ENCODE data around the gene BLOC1S6. TPM values are rescaled to one million over a fixed set of nuclear protein-coding genes. Genes with fewer than 3 reads are reported as not detected.
A peak's percentile ranks its signal among the peaks of the same experiment; 100 is the strongest.

BLOC1S6 gene
- total RNA-seq, 1 donor from 2014 or later = 23.6 TPM

DNA sequence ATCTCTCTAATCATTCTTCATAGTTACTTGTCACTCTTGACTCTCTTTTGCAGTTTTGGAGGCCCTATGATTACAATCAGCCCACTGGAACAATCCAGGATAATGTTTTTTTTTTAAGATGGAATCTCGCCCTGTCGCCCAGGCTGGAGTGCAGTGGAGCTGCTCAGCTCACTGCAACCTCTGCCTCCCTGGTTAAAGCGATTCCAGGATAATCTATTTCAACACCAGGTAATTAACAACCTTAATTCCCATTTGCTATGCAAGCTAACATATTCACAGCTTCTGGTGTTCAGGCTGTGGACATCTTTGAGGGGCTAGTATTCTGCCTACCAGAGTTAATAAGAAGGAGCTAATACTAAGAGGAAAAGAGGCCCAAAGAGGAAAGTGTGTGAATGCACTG, 1.1 kb upstream of the BLOC1S6 start:
- intact Hi-C loops (cut with micrococcal nuclease) = no loop called here
- DNase-seq = no peak
- no peak for ATAC-seq

DNA sequence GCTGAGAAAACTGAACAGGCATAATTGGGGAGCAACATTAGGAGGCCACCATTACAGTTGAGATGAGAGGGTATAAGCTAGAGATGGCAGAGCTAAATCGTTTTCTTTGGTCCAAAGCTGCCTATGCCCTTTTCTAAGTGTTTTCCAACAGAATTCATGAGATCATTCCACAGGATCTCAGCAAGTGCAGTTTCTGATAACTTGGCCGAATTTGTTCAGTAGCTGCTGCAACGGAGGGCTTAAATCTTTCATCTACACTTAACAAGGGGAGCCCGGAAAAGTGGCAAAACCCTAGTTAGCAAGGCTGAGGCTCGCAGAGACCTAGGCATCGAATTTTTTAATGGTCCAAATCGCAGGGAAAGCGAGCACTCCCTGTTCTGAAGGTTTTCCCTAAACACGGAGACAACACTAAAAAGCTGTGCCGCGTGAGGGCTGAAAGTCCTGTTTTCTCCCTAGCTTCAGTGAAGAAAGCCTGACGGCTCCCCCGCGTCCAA, 531 bp upstream of the BLOC1S6 start:
- intact Hi-C loops (cut with micrococcal nuclease) = no loop called here
- ATAC-seq (peak; percentile 2), DNase-seq (no peak)

DNA sequence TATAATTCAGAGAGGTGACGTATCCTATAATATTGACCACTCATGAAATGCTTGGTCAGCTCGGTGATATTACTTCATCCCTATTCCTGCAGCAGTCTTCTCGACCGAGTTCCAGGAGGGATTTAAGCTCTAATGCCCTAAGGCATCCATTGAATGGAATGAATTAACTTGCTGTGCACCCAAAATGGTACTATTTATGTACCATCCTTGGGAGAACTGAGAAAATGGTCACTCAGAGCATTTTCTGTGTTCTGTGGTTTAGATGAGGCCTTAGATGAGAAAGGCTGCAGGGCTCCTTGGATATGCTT, 638 bp downstream of the BLOC1S6 start:
- intact Hi-C loops (cut with micrococcal nuclease) = no loop called here
- no peak for ATAC-seq

DNA sequence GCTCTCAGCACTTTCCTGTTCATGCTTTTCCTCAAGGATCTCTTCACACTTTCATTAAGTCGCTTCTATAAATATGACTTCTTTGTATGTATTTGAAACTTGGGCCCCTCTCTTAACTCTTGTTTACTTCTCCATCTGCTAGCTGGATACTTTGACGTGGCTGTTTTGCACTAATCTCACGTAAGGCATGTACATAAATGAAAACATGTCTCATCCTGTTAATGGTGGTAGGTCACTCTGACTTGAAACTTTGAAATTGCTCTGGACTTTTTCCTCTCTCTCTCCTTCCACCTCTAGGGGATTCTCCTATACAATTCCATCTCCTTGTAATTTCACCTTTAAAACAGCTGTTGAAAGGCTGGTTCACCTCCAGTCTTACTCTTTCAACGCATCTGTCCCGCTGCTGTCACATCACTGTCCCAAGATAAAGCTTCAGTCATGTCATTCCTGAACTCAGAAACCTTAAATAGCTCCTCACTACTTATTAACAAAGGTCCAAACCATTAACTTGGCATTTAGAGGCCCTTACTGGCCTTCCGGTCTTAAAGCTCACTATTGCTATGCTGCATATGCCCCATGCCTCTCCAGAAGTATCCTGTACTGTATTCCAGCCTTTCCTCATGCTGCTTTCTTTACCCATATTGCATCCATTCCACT, 1.2 kb downstream of the BLOC1S6 start:
- intact Hi-C loops (cut with micrococcal nuclease) = no loop called here
- DNase-seq (no peak), ATAC-seq (no peak)

More for the DNA sequence above, 638 bp downstream of the BLOC1S6 start:
- no peak for DNase-seq

DNA sequence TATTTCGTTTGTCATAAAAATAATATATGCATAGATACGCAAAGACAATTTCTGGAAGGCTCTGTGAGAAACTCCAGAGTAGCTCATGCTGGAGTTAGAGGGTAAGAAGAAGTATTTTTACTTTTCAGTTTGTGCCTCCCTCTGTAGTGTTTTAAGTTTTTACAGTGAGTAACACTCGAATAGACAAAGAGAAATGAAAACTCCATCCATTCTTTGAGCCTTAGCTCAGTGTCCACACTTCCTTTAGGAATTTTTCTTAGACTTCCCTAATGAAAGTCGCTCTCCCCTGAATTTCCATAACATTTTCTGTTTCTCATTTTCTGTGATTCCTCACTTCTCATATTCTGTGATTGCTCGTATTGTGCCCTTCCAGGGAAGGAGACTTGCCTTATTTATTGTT, 2.1 kb downstream of the BLOC1S6 start:
- DNase-seq (no peak), ATAC-seq (no peak)
- intact Hi-C loops (cut with micrococcal nuclease) = no loop called here

DNA sequence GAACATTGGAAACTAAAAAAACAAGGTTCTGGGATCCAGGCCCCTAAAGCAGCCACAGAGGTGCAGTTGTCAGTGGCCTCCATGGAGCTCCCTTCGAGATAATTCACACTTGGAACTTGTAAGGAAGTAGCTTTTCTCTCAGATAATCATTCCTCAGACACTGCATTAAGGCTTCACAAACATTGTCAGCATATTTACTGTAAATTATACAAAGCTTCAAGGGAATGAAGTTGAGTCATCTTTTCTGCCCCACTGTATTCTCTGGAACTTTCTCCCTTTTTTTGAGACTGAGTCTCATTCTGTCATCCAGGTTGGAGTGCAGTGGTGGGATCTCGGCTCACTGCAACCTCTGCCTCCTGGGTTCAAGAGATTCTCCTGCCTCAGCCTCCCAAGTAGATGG, 7.1 kb downstream of the BLOC1S6 start:
- DNase-seq (no peak), ATAC-seq (no peak)
- intact Hi-C loops (cut with micrococcal nuclease) = no loop called here

DNA sequence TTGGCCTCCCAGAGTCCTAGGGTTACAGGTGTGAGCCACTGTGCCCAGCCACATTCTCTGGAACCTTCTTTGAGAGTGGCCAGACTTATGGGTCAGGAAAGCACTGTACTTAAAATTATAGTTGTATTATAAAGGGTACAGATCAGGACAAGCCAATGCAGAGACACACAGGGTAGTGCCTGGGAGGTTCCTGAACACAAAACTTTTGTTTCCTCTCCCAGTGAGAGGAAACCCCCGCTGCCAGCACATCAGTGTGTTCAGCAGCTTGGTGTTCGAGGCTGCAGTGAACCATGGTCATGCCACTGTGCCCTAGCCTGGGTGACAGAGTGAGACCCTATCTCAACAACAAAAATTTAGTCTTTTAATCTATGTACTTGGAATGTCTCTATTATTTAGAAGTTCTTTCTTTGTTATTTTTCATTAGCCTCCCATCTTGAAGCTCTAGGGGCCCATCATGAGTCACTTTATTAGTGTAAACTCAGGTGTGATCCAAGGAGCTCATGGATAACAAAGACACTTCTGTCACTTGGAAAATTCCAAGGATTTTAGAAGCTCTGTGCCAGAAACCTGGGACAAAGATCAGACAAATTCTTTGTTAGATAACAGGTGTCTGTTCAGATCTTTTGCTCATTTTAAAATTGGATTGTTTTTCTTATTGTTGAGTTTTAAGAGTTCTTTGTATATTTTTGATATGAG, 7.8 kb downstream of the BLOC1S6 start:
- DNase-seq = no peak
- ATAC-seq = no peak
- intact Hi-C loops (cut with micrococcal nuclease) = no loop called here

DNA sequence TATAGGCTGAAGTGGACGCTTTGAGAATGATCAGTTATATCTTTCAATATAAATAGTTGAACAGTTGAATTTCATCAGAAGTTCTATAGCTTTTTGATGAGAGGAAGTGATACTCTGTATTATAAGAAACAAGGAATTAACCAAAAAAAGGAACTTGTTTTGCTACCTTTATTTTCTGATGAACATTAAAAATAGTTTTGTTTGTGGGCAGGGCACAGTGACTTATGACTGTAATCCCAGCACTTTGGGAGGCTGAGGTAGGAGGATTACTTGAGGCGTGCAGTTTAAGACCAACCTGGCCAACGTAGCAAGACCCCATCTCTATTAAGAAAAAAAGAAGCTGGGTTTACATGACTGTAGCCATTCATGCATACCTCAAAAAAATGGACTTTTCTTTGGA, 16.7 kb downstream of the BLOC1S6 start:
- ATAC-seq = no peak

DNA sequence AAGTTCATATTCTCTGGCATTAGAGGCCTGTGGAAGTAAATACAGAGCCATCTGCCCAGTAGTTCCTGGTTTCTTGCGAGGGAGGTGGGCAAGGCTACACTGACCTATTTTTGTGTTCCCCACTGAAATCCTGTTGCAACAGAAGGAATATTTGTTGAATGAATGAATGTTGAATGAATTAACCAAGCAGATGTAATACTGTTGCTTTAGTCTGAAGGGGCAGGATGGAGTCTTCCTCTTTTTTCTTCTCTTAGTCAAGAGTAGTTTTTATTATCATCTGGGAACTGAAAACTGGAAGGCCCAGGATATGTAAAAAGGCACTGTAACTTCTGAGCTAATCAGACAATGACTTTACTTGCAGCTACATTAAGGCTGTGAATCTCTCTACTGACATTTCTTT, 17.1 kb downstream of the BLOC1S6 start:
- ATAC-seq = no peak
- intact Hi-C loops (cut with micrococcal nuclease) = no loop called here

More for the DNA sequence above, 16.7 kb downstream of the BLOC1S6 start:
- DNase-seq = no peak
- intact Hi-C loops (cut with micrococcal nuclease) = no loop called here

DNA sequence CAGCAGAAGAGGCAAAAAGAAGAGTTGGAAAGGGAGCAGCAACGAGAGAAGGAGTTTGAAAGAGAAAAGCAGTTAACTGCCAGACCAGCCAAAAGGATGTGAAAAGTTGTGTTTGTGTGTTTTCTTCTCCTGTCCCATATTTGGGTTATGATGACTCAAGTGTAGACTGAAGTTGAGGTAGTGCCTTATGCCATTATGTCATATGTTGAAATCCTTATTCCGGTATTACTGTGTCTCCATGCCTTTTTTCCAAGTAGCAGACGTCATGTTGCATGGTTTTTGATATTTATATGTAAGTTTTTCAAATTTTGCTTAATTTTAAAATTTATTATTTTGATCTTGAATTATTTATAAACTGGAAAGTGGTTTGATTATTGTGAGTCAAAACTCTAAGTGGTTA, 19.2 kb downstream of the BLOC1S6 start:
- ATAC-seq (no peak), DNase-seq (no peak)
- intact Hi-C loops (cut with micrococcal nuclease) = no loop called here

More for the DNA sequence above, 17.1 kb downstream of the BLOC1S6 start:
- no peak for DNase-seq

DNA sequence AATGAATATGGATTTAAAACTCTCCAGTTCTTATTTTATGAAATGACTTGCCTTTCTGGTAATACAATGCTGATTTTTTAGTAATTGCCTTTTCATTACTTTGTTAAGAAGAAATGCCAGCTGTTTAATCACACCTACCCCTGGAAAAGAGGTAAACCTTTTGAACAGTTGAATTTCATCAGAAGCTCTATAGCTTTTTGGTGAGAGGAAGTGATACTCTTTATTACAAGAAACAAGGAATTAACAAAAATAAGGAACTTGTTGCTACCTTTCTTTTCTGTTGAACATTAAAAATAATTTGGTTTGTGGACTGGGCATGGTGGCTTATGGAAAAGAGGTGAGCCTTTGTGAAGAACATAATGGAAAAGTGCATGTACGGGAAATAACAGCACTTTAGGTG, 19.7 kb downstream of the BLOC1S6 start:
- intact Hi-C loops (cut with micrococcal nuclease) = no loop called here
- DNase-seq = no peak
- ATAC-seq = no peak

DNA sequence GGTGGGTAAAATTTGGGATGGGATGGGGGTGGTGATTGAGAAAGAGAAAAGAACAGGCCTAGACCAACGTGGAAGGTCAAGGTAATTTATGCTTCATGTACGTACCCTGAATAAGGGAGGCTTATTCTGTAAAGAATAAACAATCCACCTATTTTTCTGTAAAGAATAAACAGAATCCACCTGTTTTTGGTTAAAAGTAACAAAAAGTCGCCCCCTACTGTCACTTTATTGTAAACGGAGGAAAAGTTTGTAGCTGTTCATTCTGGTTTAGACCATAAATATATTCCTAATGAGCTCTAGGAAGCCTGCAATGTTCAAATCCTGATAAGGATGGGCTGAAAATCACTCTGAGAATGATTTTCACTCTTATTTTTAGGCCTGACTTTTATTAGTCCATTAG, 24.1 kb downstream of the BLOC1S6 start:
- ATAC-seq (no peak), DNase-seq (no peak)
- intact Hi-C loops (cut with micrococcal nuclease) = loop anchor here (5.0 kb wide), 1 partner anchor 89 kb away; the partner anchor contains the start of gene SLC30A4

DNA sequence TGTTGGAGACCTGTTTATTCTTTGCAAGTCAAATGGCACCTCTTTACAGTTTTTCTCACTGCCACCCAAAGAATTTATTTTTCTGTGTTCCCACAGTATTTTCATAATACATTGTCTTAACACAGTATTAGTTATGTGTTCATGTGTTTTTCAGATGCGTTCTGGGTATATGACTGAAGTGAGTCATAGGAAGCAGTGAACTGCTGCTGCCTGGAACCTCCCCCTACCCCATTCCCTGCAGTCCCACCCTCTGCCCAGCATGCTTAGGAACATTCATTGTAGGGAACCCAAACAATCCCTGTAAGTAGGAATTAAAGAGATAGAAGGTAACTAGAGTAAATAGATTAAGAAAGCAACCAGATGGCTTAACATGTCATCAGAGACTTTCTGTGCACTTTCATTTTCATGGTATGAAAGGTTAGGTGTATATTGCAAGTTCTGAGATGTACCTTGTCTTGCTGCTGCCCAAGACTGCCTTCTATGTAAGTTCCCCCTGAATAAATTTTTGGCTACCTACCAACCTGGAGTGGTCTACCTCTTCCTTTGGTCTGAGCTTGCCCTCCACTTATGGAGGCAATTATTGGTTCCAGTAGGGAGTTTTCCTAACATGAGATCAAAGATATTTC, 25.7 kb downstream of the BLOC1S6 start:
- intact Hi-C loops (cut with micrococcal nuclease) = loop anchor here (5.0 kb wide), 1 partner anchor 91 kb away; the partner anchor contains the start of gene SLC30A4
- ATAC-seq (no peak), DNase-seq (no peak)

DNA sequence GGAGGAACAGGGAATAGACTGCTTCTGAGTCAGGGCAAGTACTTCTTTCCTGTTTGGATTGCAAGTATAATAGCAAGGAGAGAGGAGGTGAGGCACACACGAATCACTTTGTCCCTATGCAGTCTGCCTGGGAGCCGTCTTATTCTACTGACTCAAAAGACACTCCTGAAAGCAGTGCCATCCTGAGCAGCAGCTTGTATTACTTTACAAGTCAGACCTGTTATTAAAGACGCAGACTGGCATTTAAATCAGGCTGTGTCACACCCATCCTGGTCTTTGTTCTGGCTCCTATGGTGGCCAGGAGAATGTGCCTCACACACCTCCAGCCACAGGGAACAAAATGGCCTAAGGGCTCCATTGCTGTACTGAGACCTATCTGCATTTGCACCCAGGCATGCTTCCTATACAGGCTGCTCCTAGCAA, 29.7 kb downstream of the BLOC1S6 start:
- DNase-seq (no peak), ATAC-seq (no peak)
- intact Hi-C loops (cut with micrococcal nuclease) = no loop called here

DNA sequence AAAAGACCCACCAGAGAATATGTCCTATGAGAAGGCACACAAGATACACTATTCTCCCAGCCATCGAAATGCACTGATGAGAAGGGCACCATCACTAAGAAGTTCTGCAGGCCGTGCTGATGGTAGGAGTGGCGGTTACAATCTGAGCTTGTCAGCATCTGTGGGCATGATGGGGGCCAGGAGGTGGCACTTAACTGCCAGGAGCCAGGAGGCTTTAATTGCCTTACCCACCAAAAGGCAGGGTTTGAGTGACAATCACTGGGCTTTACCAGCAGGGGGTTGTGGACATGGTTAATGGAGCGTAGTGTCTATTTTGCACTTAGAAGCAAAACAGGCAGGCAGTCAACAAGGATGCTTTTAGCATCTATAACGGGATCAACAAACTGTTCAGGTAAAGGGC, 31.6 kb downstream of the BLOC1S6 start:
- intact Hi-C loops (cut with micrococcal nuclease) = no loop called here
- DNase-seq (no peak), ATAC-seq (no peak)

DNA sequence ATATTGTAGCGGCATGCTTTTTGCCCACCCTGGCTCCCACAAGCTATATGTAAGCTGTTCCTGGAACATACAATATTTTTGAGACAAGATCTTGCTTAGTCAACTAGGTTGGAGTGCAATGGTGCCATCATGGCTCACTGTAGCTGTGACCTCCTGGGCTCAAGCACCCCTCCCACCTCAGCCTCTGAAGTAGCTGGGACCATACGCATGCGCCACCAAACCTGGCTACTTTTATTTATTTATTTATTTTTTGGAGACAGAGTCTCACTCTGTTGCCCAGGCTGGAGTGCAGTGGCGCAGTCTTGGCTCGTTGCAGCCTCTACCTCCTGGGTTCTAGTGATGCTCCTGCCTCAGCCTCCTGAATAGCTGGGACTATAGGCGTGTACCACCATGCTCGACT, 41.0 kb downstream of the BLOC1S6 start:
- intact Hi-C loops (cut with micrococcal nuclease) = no loop called here
- DNase-seq (no peak), ATAC-seq (no peak)

DNA sequence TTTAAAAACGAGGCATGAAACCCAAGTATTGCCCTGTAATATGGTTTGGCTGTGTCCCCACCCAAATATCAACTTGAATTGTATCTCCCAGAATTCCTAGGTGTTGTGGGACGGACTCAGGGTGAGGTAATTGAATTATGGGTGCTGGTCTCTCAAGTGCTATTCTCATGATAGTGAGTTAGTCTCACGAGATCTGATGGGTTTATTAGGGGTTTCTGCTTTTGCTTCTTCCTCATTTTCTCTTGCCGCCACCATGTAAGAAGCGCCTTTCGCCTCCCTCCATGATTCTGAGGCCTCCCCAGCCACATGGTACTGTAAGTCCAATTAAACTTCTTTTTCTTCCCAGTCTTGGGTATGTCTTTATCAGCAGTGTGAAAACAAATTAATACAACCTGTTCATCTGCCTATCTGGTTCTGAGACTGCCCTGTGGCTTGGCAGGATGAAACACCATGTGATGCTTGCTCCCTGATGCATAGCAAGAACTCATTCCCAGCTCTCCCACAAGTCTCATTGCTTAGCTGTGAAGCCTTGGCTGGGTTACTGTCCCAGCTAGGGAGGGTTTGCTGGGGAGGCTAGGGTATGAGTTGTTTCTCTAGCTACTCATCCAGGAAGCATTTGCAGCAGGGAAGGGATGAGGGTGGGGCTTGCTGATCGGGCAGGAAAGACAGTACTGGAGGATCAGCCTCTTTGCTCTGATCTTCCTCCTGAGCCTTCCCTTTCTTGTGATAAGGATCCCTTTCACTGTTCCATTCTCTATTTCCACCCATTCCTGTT, 43.9 kb downstream of the BLOC1S6 start:
- ATAC-seq (no peak), DNase-seq (no peak)
- intact Hi-C loops (cut with micrococcal nuclease) = no loop called here

DNA sequence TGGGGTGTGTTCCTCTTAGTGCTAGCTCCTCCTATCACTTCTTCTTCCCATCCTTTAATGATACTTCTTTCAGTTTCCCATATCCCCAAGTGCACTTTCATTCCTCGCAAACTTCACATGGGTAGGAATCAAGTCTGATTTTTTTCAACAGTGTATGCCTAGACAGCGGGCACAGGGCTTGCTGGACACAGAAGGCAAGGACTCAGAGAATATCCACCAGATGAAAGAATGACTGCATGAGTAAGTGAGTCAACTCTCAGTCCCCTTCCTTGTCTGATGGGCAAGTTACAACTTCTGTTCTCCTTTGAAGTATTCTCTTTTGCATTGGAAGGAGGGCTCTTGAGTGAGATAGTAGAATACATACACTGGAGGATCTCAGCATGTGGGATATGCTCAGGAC, 44.6 kb downstream of the BLOC1S6 start:
- intact Hi-C loops (cut with micrococcal nuclease) = no loop called here
- ATAC-seq (no peak), DNase-seq (no peak)

DNA sequence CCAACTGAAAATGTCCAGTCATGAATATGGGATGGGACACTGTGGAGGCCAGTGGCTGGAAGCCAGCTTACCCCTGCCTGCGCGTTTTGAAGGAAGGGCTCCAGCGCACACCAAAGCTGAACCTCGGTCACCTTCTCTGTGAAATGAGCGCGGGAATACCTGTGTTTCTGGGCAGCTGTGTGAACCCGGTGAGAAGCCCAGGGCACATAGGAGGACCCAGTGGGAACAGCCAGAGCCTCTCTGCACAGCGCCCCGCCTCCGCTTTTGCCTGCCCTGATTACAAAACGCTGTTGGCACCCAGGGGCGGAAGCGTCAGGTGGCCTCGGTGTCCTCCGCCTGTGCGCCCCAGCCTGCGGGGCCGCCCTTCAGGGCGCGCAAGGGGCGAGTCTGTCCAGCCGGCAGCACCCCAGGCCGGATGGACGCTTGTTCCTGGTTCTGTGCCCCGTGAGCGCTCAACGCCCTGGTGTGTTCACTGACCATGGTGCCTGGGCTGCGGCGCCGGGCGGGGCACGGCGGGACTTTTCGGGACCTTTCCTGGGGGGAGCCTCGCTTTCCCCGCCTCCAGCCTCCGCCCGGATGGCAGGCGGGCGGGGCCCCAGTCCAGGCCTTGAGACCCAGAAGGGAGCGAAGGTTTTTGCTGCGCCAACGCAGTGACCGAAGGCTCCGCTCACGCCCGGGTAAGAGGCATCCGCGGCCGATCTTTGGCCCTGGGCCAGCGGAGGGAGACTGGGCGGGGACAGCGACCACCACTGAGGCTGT, 47.4 kb downstream of the BLOC1S6 start, which contains the start of gene SQOR:
SQOR (plus strand) TSS at position 598 of the 759 bp plus-strand sequence. CDS start 23,895 bp downstream, outside the sequence.
- DNase-seq (peak; percentile 92), ATAC-seq (peak; percentile 90)
- intact Hi-C loops (cut with micrococcal nuclease) = no loop called here
